Keratinocyte (primary cell): Measurements from ENCODE around the gene LENG9. TPM values are rescaled to one million over a fixed set of nuclear protein-coding genes. Genes with fewer than 3 reads are reported as not detected.
"Not testable (repeated sequence)": the region's sequence is repeated elsewhere in the genome, so short reads cannot be mapped to it uniquely, and the experiment has no call there.

Source experiments
- DNase-seq: peaks from one replicate; pipeline ENCODE4 v3.0.0-alpha.2; 2011; ENCODE audit warnings: low read depth, missing footprints, low spot score
- FAIRE-seq: peaks from 2 replicates; lab custom pipeline; 2011; peaks lifted over from hg19 to GRCh38; lab: Jason Lieb, UNC
- H2AFZ ChIP-seq: 2 replicates; pipeline ENCODE4 v1.6.0; 2012; ENCODE audit warnings: low read length, control low read depth, inconsistent platforms; ENCODE audit not compliant: control insufficient read depth
- H3K27ac ChIP-seq: 2 replicates; pipeline ENCODE4 v1.5.1; 2011; ENCODE audit warnings: low read length; ENCODE audit not compliant: control insufficient read depth, insufficient read depth
- H3K27me3 ChIP-seq: 3 replicates; pipeline ENCODE4 v1.6.0; 2011; ENCODE audit warnings: low read length; ENCODE audit not compliant: control insufficient read depth, insufficient read depth; ENCODE audit errors: extremely low read depth
- H3K36me3 ChIP-seq, 2 experiments: 2 replicates in 1 of 2; 3 replicates in 1 of 2; pipeline ENCODE4 v1.5.1; 2011; ENCODE audit warnings: low read length in 2 of 2, mild to moderate bottlenecking in 1 of 2; ENCODE audit not compliant: control insufficient read depth in 2 of 2, insufficient read depth in 2 of 2; ENCODE audit errors: extremely low read depth in 1 of 2
- H3K4me1 ChIP-seq: 3 replicates; pipeline ENCODE4 v1.5.1; 2011; ENCODE audit warnings: low read length; ENCODE audit not compliant: control insufficient read depth, insufficient read depth; ENCODE audit errors: extremely low read depth
- H3K4me2 ChIP-seq: 3 replicates; pipeline ENCODE4 v1.6.0; 2011; ENCODE audit warnings: low read depth, low read length; ENCODE audit not compliant: control insufficient read depth, insufficient read depth; ENCODE audit errors: extremely low read depth
- H3K4me3 ChIP-seq, 3 experiments: fragments of 200-600 bp in 1 of 3; sonication (generic) in 1 of 3; 2 replicates in 2 of 3; 3 replicates in 1 of 3; pipeline ENCODE4 v1.5.1; 2011 to 2016; ENCODE audit warnings: low read length in 3 of 3, mild to moderate bottlenecking in 3 of 3, control low read depth in 2 of 3, inconsistent platforms in 1 of 3, low read depth in 1 of 3, mixed read lengths in 1 of 3, mixed run types in 1 of 3, moderate library complexity in 1 of 3; ENCODE audit not compliant: control insufficient read depth in 2 of 3, insufficient read depth in 2 of 3; ENCODE audit errors: extremely low read depth in 1 of 3
- H3K79me2 ChIP-seq: 2 replicates; pipeline ENCODE4 v1.6.0; 2012; ENCODE audit warnings: low read length; ENCODE audit not compliant: control insufficient read depth, insufficient read depth
- H3K9ac ChIP-seq: 3 replicates; pipeline ENCODE4 v1.6.0; 2011; ENCODE audit warnings: low read length; ENCODE audit not compliant: control insufficient read depth, insufficient read depth; ENCODE audit errors: extremely low read depth
- H3K9me1 ChIP-seq: 3 replicates; pipeline ENCODE4 v1.6.0; 2011; ENCODE audit warnings: low read length; ENCODE audit not compliant: control insufficient read depth, insufficient read depth; ENCODE audit errors: extremely low read depth
- H3K9me3 ChIP-seq: 2 replicates; pipeline ENCODE4 v1.5.1; 2012; ENCODE audit warnings: low read depth, low read length; ENCODE audit not compliant: control insufficient read depth
- H4K20me1 ChIP-seq: 3 replicates; pipeline ENCODE4 v1.6.0; 2011; ENCODE audit warnings: low read length; ENCODE audit not compliant: control insufficient read depth, insufficient read depth; ENCODE audit errors: extremely low read depth
- EZH2 ChIP-seq: IDR thresholded peaks from one replicate; pipeline ENCODE4 v1.6.1; 2012; ENCODE audit warnings: inconsistent platforms, mild to moderate bottlenecking, low read length, moderate library complexity
- dilution Hi-C: fragments of 300-500 bp; cut with MboI; formaldehyde crosslinking; loops from one replicate; pipeline ENCODE4 v1.7.0; 2020; ENCODE audit warnings: low sequenced_read_pairs; ENCODE audit not compliant: extremely low pct_ligation_motif_present
- polyA plus RNA-seq, 5 experiments: library from polyadenylated mRNA; depleted of rRNA in 3 of 5; stranded (reverse) in 3 of 5; stranded (forward) in 1 of 5; unstranded in 1 of 5; fragments of >200 nt; gene quantifications; 1 replicate in 1 of 5; 2 replicates in 3 of 5; 3 replicates in 1 of 5; pipeline versions ENCODE4 v1.2.1 to v1.2.3, GENCODE V29; 2011 to 2012; ENCODE audit warnings: missing spikeins in 2 of 5, low read depth in 1 of 5, low replicate concordance in 1 of 5
- TF ChIP-seq, protein P1 (sequence below), 3 experiments: IDR thresholded peaks in 1 of 3; conservative IDR thresholded peaks in 1 of 3; optimal IDR thresholded peaks in 1 of 3; 2 replicates in 2 of 3; 3 replicates in 1 of 3; pipeline versions ENCODE3 to v1.5.1; 2011; ENCODE audit warnings: low read length in 3 of 3, mild to moderate bottlenecking in 3 of 3, moderate library complexity in 2 of 3, control low read depth in 1 of 3, inconsistent platforms in 1 of 3; ENCODE audit not compliant: insufficient read depth in 2 of 3; ENCODE audit errors: extremely low read depth in 1 of 3

LENG9 gene
- polyA plus RNA-seq, 1 donor (not counting 4 experiments of a cell fraction or from before 2014, with no cell fraction given) = 1.3 TPM

DNA sequence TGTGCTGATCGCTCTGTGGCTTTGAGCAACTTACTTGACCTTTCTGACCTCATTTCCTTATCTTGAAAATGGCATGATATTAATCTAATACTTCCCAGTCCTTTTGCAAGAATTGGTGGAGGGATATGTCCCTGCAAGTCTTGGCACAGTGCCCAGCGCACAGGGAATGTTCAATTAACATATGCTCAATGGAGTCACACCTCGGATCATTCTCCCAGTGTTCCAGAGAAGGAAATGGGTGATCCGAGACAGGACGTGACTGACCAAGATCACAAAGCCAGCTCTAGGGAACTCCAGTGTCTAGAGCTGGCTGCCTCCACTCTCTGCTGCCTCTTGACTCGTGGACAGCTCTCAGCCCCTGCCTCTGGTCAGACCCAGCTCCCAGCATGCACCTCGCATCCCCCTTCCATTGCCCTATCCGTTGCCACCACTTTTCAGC, 5.9 kb upstream of the LENG9 start:
- Histone ChIP-seq H3K9me1 (no peaks in the 10 kb centered on the region), H3K27ac (no peak overlapping the region), H3K4me2 (peak overlapping the region; percentile 91), H3K4me3 (no peak overlapping the region), H3K4me1 (peaks cover 28% of the 10 kb centered on the region), H3K36me3 (no peaks in the 10 kb centered on the region), H3K9me3 (no peaks in the 10 kb centered on the region), H4K20me1 (no peaks in the 10 kb centered on the region), H3K27me3 (no peaks in the 10 kb centered on the region), H3K79me2 (peaks cover 9% of the 10 kb centered on the region), H2AFZ (no peak overlapping the region), H3K9ac (no peak overlapping the region)
- no peak for FAIRE-seq
- no peak for TF ChIP-seq EZH2
- TF ChIP-seq, protein P1, sequence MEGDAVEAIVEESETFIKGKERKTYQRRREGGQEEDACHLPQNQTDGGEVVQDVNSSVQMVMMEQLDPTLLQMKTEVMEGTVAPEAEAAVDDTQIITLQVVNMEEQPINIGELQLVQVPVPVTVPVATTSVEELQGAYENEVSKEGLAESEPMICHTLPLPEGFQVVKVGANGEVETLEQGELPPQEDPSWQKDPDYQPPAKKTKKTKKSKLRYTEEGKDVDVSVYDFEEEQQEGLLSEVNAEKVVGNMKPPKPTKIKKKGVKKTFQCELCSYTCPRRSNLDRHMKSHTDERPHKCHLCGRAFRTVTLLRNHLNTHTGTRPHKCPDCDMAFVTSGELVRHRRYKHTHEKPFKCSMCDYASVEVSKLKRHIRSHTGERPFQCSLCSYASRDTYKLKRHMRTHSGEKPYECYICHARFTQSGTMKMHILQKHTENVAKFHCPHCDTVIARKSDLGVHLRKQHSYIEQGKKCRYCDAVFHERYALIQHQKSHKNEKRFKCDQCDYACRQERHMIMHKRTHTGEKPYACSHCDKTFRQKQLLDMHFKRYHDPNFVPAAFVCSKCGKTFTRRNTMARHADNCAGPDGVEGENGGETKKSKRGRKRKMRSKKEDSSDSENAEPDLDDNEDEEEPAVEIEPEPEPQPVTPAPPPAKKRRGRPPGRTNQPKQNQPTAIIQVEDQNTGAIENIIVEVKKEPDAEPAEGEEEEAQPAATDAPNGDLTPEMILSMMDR (optimal IDR thresholded peaks at IDR 0.05 in 1 of 3, IDR thresholded peaks at IDR 0.05 in 1 of 3, conservative IDR thresholded peaks at IDR 0.05 in 1 of 3; ENCODE audit: extremely low read depth in 1 of 3, insufficient read depth in 2 of 3, low read length in 3 of 3) = no peak
- no peak for DNase-seq
- dilution Hi-C loops = no loop called here

DNA sequence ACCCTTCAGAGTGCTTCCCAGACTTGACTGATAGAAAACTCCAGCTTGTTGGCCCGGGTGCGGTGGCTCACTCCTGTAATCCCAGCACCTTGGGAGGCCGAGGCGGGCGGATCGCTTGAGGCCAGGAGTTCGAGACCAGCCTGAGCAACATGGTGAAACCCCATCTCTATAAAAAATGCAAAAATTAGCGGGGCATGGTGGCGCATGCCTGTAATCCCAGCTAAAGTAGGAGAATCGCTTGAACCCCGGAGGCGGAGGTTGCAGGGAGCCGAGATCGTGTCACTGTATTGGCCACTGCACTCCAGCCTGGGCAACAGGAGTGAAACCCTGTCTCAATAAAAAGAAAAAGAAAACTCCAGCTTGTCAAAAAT, 2.5 kb upstream of the LENG9 start:
- not testable (repeated sequence) for H3K27ac ChIP-seq, H3K4me2 ChIP-seq
- H3K4me1 ChIP-seq = peaks cover 25% of the 10 kb centered on the region

DNA sequence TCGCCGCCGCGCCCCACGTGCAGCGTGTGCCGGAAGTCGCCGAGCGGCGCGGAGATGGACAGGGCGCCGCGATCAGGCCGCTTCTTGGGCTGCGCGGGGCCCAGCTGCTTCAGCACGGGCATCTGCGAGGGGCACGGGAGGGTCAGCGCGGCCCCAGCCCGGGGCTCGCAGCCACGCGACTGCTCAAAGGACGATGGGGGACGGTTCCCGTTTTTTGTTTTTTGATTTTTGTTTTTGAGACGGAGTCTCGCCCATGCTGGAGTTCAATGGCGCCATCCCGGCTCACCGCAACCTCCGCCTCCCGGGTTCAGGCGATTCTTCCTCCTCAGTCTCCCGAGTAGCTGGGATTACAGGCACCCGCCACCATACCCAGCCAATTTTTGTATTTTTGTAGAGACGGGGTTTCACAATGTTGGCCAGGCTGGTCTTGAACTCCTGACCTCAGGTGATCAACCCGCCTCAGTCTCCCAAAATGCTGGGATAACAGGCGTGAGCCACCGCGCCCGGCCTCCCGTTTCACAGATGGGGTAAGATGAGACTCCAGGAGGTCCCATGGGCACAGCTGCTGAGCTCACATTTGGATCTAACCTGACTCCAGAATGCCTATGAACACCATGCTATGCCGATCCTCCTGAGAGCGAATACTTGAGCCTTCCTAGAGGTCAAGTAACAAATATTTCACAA, 2.0 kb upstream of the LENG9 start:
- no peak overlapping the region for H3K4me3 ChIP-seq
- FAIRE-seq (no peak), DNase-seq (no peak)
- no peaks in the 10 kb centered on the region for H3K9me3 ChIP-seq
- no peak for TF ChIP-seq EZH2
- TF ChIP-seq, protein P1 (optimal IDR thresholded peaks at IDR 0.05 in 1 of 3, IDR thresholded peaks at IDR 0.05 in 1 of 3, conservative IDR thresholded peaks at IDR 0.05 in 1 of 3; ENCODE audit: extremely low read depth in 1 of 3, insufficient read depth in 2 of 3, low read length in 3 of 3) = no peak
- dilution Hi-C loops = no loop called here
- no peaks in the 10 kb centered on the region for H3K27me3 ChIP-seq
- H3K36me3 ChIP-seq = peaks cover 0 to 10% of the 10 kb centered on the region in 2 experiments
- H2AFZ ChIP-seq = no peak overlapping the region
- H3K79me2 ChIP-seq = peaks cover 16% of the 10 kb centered on the region
- H3K4me1 ChIP-seq = peaks cover 20% of the 10 kb centered on the region
- no peak overlapping the region for H3K4me2 ChIP-seq
- H3K9ac ChIP-seq = no peak overlapping the region
- no peaks in the 10 kb centered on the region for H3K9me1 ChIP-seq
- H3K27ac ChIP-seq = no peak overlapping the region
- H4K20me1 ChIP-seq = no peaks in the 10 kb centered on the region

More for the DNA sequence above, 2.5 kb upstream of the LENG9 start:
- dilution Hi-C loops, H3K36me3 ChIP-seq, FAIRE-seq, H3K9me1 ChIP-seq, H3K9me3 ChIP-seq, DNase-seq, H2AFZ ChIP-seq, H3K4me3 ChIP-seq, H4K20me1 ChIP-seq, H3K27me3 ChIP-seq, H3K9ac ChIP-seq: not testable (repeated sequence)
- peaks cover 21% of the 10 kb centered on the region for H3K79me2 ChIP-seq
